ENCODE measurements around the gene REEP1. TPM values are rescaled to one million over a fixed set of nuclear protein-coding genes. Genes with fewer than 3 reads are reported as not detected.

REEP1 gene
- total and polyA plus RNA-seq, 2 of the 13 experiments (the other 11 are each of a cell fraction or from before 2014, with no cell fraction given) = 0.27 TPM; not detected in 1

GRCh38 chr2:86195808-86196387 is 141.5 kb downstream of the REEP1 start (continued):
- TF ChIP-seq ATF7 (IDR thresholded peaks at IDR 0.05) (no peak), ATF7 (CRISPR knock-in tag; IDR thresholded peaks at IDR 0.05) (no peak), ZSCAN22 (CRISPR knock-in tag; IDR thresholded peaks at IDR 0.05) (no peak), FOXO4 (CRISPR knock-in tag; conservative IDR thresholded peaks at IDR 0.05) (0 out of 2 replicates have a peak, but pooled peaks have one; percentile 78), GLMP (CRISPR knock-in tag; IDR thresholded peaks at IDR 0.05; ENCODE audit: borderline replicate concordance) (no peak), ATF7-NPFF (CRISPR knock-in tag; IDR thresholded peaks at IDR 0.05; ENCODE audit: low read depth) (no peak), ZNF550 (CRISPR knock-in tag; IDR thresholded peaks at IDR 0.05; ENCODE audit: borderline replicate concordance) (no peak), DNMT3B (CRISPR knock-in tag; conservative IDR thresholded peaks at IDR 0.05) (no peak), BORCS8-MEF2B (CRISPR knock-in tag; IDR thresholded peaks at IDR 0.05) (no peak), CSRNP2 (CRISPR knock-in tag; conservative IDR thresholded peaks at IDR 0.05; ENCODE audit: low read depth) (no peak), CBFB (CRISPR knock-in tag; IDR thresholded peaks at IDR 0.05) (no peak), ZC3H4 (CRISPR knock-in tag; IDR thresholded peaks at IDR 0.05; ENCODE audit: borderline replicate concordance) (peak; percentile 61; the same call in 1 of the 2 replicates), NFE2L2 (IDR thresholded peaks at IDR 0.05; ENCODE audit: low read length) (no peak), NFATC3 (CRISPR knock-in tag; IDR thresholded peaks at IDR 0.05) (peak; percentile 22; the same call in 1 of the 2 replicates), UBTF (CRISPR knock-in tag; IDR thresholded peaks at IDR 0.05) (no peak), ZFY (CRISPR knock-in tag; IDR thresholded peaks at IDR 0.05) (no peak), TEAD3 (CRISPR knock-in tag; optimal IDR thresholded peaks at IDR 0.05; ENCODE audit: borderline replicate concordance) (no peak), NKX3-1 (CRISPR knock-in tag; IDR thresholded peaks at IDR 0.05) (no peak), SMC3 (IDR thresholded peaks at IDR 0.05; ENCODE audit: low read length) (no peak), JUNB (CRISPR knock-in tag; IDR thresholded peaks at IDR 0.05; ENCODE audit: borderline replicate concordance) (no peak; the same call in 1 of the 2 replicates), ZFP36L2 (CRISPR knock-in tag; IDR thresholded peaks at IDR 0.05) (no peak), ZNF784 (CRISPR knock-in tag; IDR thresholded peaks at IDR 0.05; ENCODE audit: borderline replicate concordance) (peak; percentile 2), ZGPAT (CRISPR knock-in tag; IDR thresholded peaks at IDR 0.05) (no peak)
